ENCODE measurements around the gene F7.
A peak's percentile ranks its signal among the peaks of the same experiment; 100 is the strongest.
"Not testable (repeated sequence)": the region's sequence is repeated elsewhere in the genome, so short reads cannot be mapped to it uniquely, and the experiment has no call there.

Gene F7

DNA sequence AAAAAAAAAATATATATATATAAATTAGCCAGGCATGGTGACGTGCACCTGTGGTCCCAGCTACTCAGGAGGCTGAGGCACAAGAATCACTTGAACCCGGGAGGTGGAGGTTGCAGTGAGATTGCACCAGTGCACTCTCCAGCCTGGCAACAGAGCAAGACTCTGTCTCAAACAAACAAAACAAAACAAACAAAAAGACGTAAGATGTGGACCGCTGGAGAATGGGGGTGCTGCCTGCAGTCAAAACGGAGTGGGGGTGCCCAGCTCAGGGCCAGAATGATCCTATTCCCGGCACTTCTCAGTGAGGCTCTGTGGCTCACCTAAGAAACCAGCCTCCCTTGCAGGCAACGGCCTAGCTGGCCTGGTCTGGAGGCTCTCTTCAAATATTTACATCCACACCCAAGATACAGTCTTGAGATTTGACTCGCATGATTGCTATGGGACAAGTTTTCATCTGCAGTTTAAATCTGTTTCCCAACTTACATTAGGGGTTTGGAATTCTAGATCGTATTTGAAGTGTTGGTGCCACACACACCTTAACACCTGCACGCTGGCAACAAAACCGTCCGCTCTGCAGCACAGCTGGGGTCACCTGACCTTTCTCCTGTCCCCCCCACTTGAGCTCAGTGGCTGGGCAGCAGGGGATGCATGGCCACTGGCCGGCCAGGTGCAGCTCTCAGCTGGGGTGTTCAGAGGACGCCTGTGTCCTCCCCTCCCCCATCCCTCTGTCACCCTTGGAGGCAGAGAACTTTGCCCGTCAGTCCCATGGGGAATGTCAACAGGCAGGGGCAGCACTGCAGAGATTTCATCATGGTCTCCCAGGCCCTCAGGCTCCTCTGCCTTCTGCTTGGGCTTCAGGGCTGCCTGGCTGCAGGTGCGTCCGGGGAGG is at the start of gene F7:
Gene F7, plus strand, starts transcription at position 760 of the 889 bp plus-strand sequence. Its CDS starts 51 bp downstream, at position 811.
- DNase-seq: no peak

DNA sequence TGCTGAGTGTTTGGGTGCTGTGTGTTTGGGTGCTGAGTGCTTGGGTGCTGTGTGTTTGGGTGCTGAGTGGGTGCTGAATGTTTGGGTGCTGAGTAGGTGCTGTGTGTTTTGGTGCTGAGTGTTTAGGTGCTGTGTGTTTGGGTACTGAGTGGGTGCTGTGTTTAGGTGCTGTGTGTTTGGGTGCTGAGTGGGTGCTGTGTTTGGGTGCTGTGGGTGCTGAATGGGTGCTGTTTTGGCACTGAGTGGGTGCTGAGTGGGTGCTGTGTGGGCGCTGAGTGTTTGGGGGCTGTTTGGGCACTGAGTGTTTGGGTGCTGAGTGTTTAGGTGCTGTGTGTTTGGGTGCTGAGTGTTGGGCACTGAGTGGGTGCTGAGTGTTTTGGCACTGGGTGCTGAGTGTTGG is 48.5 kb upstream of the F7 start:
- DNase-seq: no peak

- not testable (repeated sequence) for DNase-seq
Measured at GRCh38 chr13:113057559-113057958, 48.0 kb upstream of the F7 start.

- no peak for DNase-seq
Measured at GRCh38 chr13:113058129-113058987, 47.2 kb upstream of the F7 start.

- DNase-seq: no peak
Measured at GRCh38 chr13:113058988-113059850, 46.4 kb upstream of the F7 start.

GRCh38 chr13:113059891-113060290 is 45.7 kb upstream of the F7 start:
- no peak for DNase-seq

- no peak for DNase-seq
Measured at GRCh38 chr13:113060557-113061270, 44.9 kb upstream of the F7 start.

GRCh38 chr13:113061271-113061625 is 44.3 kb upstream of the F7 start:
- no peak for DNase-seq

DNA sequence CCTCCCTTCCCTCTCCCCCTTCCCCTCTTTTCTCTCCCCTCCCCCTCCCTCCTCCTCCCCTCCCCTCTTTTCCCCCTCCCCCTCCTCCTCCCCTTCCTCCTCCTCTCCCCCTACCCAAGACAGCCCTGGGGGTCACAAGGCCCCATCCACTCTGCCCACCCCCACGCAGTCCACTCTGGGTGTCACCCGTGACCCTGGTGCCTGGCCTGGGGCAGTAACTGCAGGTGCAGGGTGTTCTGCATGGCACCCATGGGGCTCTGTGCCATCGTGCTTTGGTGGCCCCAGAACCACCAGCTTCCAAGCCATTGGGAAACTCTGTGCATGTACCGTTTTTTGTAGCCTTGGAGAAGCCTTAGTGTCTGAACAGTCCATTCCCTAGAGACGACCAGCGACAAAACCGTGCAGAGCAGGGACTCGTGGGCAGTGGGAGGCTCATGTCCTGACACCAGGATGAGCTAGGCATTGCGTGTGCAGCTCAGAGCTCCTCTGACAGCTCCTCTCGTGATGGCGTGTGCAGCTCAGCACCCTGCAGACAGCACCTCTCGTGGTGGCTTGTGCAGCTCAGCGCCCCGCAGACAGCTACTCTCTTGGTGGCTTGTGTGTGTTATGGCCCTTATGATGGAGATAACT is 43.7 kb upstream of the F7 start:
- DNase-seq: no peak

DNA sequence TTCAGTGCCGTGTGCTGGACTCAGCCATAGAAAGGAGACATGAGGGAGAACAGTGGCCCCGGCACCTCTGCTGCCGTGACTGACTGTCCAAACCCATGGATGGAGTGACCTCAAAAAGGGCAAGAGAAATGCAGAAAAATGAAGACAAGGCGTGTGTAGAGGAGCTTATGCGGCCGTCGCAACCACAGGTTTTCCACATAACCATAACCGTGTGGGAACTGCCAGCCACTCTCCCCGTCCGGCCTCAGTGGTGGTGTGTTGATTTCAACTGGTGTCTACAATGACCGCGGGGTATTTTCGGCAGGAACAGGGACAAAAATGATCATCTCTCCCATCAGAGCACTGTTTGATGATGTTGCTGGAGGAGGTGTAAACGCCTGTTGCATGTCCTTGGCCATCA is 42.9 kb upstream of the F7 start:
- no peak for DNase-seq

GRCh38 chr13:113063091-113063491 is 42.5 kb upstream of the F7 start:
- DNase-seq: no peak

- peak; percentile 60 for DNase-seq
Measured at GRCh38 chr13:113064000-113064533, 41.5 kb upstream of the F7 start.

DNA sequence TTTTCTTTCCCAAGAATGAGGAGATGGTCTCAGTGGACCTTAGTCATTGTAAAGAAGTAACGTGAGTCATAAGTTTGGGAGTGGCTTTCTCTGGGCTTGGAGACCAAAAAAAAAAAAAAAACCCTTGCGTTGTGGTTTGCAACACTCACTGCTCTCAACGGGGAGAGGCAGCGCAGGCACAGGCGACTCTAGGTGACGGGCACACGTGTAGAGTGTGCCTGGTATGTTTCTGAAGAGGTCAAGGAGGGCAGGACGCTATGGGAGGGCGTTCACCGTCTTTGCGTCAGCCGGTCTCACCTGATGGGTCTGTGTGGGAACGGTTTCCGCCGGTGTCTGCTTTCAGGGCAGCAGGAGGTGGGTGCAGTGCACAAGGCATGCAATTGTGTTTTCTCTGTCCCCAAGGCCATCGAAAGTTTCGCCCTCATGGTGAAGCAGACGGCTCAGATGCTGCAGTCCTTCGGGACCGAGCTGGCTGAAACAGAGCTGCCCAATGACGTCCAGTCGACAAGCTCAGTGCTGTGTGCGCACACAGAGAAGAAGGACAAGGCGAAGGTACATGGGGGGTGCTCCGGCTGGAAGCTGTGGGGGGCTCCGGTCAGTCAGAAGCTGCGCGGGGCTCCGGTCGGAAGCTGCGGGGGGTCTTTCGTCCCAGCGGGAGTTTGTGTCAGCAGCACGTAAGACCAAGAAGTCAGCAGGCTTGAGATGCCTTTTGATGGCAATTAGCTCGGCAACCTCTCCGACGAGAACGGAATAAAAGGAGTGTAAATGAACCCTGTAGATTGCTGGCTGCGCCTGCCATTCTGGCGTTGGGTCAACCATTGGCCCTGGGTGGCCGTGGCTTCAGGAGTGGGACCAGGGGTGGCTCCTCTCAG is 40.8 kb upstream of the F7 start:
- DNase-seq: no peak

GRCh38 chr13:113065406-113066141 is 40.0 kb upstream of the F7 start:
- DNase-seq: no peak

DNA sequence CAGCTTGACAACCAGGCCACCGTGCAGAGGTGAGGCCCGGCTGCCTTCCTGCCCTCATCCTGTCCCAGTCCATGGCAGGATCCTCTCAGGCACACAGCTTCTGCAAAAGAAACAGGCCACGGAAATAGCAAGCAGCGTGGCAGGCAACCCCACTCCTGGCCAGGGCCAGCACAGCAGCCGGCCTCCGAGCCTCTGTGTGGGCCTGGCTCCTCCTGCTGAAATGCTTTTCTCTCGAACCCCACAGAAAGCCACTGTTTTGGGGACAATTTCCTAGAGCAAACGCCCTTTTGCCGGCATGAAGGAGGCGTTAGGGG is 39.5 kb upstream of the F7 start:
- no peak for DNase-seq

- DNase-seq: no peak
Measured at GRCh38 chr13:113066746-113067145, 38.8 kb upstream of the F7 start.

GRCh38 chr13:113069861-113070805 is 35.5 kb upstream of the F7 start:
- DNase-seq: no peak

GRCh38 chr13:113070855-113071254 is 34.7 kb upstream of the F7 start:
- no peak for DNase-seq

GRCh38 chr13:113072376-113072775 is 33.2 kb upstream of the F7 start:
- DNase-seq: no peak
